Left ventricle myocardium inferior (tissue), 1 donor: ENCODE data around the gene LIPA. TPM values are rescaled to one million over a fixed set of nuclear protein-coding genes. Genes with fewer than 3 reads are reported as not detected.

Experiments
- DNase-seq: peaks from one replicate; pipeline ENCODE4 v3.0.0-alpha.2; 2020
- H3K27ac ChIP-seq: fragments of 200-600 bp; replicated peaks from 2 replicates; pipeline ENCODE4 v1.8.0; 2021
- H3K27me3 ChIP-seq: fragments of 200-600 bp; 2 replicates; pipeline ENCODE4 v1.8.0; 2021; ENCODE audit warnings: low read depth
- H3K36me3 ChIP-seq: fragments of 200-600 bp; 2 replicates; pipeline ENCODE4 v1.8.0; 2021
- H3K4me1 ChIP-seq: fragments of 200-600 bp; 2 replicates; pipeline ENCODE4 v1.8.0; 2021
- H3K4me3 ChIP-seq: fragments of 200-600 bp; 2 replicates; pipeline ENCODE4 v1.8.0; 2021; ENCODE audit warnings: mild to moderate bottlenecking, moderate library complexity
- H3K9me3 ChIP-seq: fragments of 200-600 bp; replicated peaks from 2 replicates; pipeline ENCODE4 v1.8.0; 2021
- intact Hi-C: fragments of 100-400 bp; cut with micrococcal nuclease; formaldehyde crosslinking; loops from one replicate; pipeline ENCODE4 v1.11.0; 2022
- total RNA-seq: library from RNA; stranded (reverse); fragmentation: NEBNext Ultra II Directional; extraction: Animal tissue kit (Norgen Biotek cat#: 25700); gene quantifications from one replicate; pipeline ENCODE4 v1.2.1, GENCODE V29; 2021
- TF ChIP-seq, protein P1 (sequence below): fragments of 200-600 bp; IDR thresholded peaks from 2 replicates; pipeline ENCODE4 v1.8.0; 2021; ENCODE audit warnings: antibody characterized with exemption, mild to moderate bottlenecking, borderline replicate concordance
- donor health status: DM: no; HTN: yes; CAD: no; lungs with severe emphysema.

The LIPA gene
- total RNA-seq, 1 donor from 2014 or later = 12.8 TPM

DNA sequence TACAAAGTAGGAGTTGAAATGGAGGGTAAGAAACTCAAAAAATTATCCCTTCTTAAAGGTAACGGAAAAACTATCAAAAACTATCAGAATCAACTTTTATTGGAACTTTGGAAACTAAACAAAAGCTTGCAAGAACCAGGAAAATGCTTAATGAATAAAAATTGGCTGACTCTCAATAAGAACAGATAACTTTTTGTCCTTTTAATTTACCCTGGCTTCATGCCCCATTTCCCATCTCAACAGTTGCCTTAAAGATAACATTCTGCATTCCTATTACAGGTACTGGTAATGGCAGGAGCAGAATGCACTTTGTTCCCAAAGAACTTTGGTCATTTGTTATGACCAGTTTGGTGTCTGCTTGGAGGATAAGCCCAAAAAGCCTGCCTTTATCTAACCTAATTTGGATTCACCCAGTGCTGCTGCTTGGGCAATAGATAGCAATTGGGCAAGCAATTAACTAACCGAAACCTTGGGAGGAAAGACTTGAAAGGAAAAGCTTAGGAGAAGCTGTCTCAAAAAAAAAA is 62.3 kb downstream of the LIPA start:
- H3K9me3 ChIP-seq = no peaks in the 10 kb centered on the region
- TF ChIP-seq, protein P1, sequence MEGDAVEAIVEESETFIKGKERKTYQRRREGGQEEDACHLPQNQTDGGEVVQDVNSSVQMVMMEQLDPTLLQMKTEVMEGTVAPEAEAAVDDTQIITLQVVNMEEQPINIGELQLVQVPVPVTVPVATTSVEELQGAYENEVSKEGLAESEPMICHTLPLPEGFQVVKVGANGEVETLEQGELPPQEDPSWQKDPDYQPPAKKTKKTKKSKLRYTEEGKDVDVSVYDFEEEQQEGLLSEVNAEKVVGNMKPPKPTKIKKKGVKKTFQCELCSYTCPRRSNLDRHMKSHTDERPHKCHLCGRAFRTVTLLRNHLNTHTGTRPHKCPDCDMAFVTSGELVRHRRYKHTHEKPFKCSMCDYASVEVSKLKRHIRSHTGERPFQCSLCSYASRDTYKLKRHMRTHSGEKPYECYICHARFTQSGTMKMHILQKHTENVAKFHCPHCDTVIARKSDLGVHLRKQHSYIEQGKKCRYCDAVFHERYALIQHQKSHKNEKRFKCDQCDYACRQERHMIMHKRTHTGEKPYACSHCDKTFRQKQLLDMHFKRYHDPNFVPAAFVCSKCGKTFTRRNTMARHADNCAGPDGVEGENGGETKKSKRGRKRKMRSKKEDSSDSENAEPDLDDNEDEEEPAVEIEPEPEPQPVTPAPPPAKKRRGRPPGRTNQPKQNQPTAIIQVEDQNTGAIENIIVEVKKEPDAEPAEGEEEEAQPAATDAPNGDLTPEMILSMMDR = no peak
- no peaks in the 10 kb centered on the region for H3K36me3 ChIP-seq
- no peak overlapping the region for H3K27ac ChIP-seq
- intact Hi-C loops = no loop called here
- peaks cover 6% of the 10 kb centered on the region for H3K4me1 ChIP-seq
- no peak overlapping the region for H3K4me3 ChIP-seq
- DNase-seq = no peak
- no peaks in the 10 kb centered on the region for H3K27me3 ChIP-seq

DNA sequence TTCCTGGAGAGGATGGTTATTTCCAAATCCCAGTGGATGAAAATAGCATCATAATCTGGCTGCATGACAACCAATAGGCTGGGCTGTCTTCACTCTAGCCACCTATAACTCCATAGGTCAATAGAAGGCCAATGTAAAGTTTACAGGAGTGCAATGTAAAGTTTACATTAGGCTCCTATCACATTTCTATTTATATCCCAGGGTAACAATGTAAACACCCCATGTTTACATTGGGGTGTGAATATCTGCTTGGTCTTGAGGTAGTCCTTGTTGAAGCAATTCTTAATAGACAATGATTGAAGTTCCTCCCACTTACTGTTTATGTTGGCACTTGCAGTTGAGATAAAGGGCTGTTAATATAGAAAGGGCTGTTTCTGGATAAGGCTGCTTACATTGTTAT is 65.9 kb downstream of the LIPA start:
- H3K27ac ChIP-seq = no peak overlapping the region
- TF ChIP-seq, protein P1 = no peak
- no peaks in the 10 kb centered on the region for H3K36me3 ChIP-seq
- intact Hi-C loops = no loop called here
- H3K4me1 ChIP-seq = peaks cover 6% of the 10 kb centered on the region
- peaks cover 5% of the 10 kb centered on the region for H3K9me3 ChIP-seq
- no peak for DNase-seq
- H3K4me3 ChIP-seq = no peak overlapping the region
- no peaks in the 10 kb centered on the region for H3K27me3 ChIP-seq

- no peaks in the 10 kb centered on the region for H3K27me3 ChIP-seq
- TF ChIP-seq, protein P1 = no peak
- DNase-seq = no peak
- intact Hi-C loops = no loop called here
- H3K27ac ChIP-seq = no peak overlapping the region
- H3K9me3 ChIP-seq = peaks cover 13% of the 10 kb centered on the region
- H3K4me1 ChIP-seq = peaks cover 6% of the 10 kb centered on the region
- no peak overlapping the region for H3K4me3 ChIP-seq
- H3K36me3 ChIP-seq = no peaks in the 10 kb centered on the region
Observed at GRCh38 chr10:89184638-89185037, 66.9 kb downstream of the LIPA start.

- H3K27ac ChIP-seq = no peak overlapping the region
- DNase-seq = no peak
- H3K27me3 ChIP-seq = no peaks in the 10 kb centered on the region
- peaks cover 6% of the 10 kb centered on the region for H3K4me1 ChIP-seq
- TF ChIP-seq, protein P1 = no peak
- no peak overlapping the region for H3K4me3 ChIP-seq
- intact Hi-C loops = no loop called here
- peaks cover 13% of the 10 kb centered on the region for H3K9me3 ChIP-seq
- no peaks in the 10 kb centered on the region for H3K36me3 ChIP-seq
Observed at GRCh38 chr10:89183571-89183970, 68.0 kb downstream of the LIPA start.

DNA sequence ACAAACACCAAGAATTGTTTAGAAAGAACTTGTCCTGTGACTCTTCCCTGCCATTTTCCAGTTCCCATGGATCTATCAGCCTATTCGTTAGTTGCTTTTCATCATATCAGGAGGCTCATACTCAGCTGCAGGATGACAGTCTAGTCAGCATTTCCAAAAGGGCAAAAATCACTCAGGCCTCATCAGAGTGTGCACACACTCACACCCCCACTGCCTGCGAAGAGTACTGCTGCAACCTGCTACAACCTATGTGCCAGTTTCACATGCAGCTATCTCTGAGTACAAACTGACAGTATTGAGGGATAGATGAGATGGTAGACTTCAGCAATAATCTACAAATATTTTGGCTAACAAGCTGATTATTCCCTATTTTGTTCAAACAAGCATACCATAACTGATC is 68.7 kb downstream of the LIPA start:
- Histone ChIP-seq H3K4me3 (no peak overlapping the region), H3K36me3 (no peaks in the 10 kb centered on the region), H3K9me3 (peaks cover 13% of the 10 kb centered on the region), H3K4me1 (peaks cover 6% of the 10 kb centered on the region), H3K27me3 (no peaks in the 10 kb centered on the region), H3K27ac (no peak overlapping the region)
- intact Hi-C loops = no loop called here
- DNase-seq = no peak
- TF ChIP-seq, protein P1 = no peak

GRCh38 chr10:89175816-89176215 is 75.8 kb downstream of the LIPA start:
- no peaks in the 10 kb centered on the region for H3K27me3 ChIP-seq
- H3K9me3 ChIP-seq = peaks cover 9% of the 10 kb centered on the region
- intact Hi-C loops = no loop called here
- H3K4me3 ChIP-seq = no peak overlapping the region
- no peak for DNase-seq
- no peak overlapping the region for H3K27ac ChIP-seq
- H3K36me3 ChIP-seq = no peaks in the 10 kb centered on the region
- TF ChIP-seq, protein P1 = no peak
- H3K4me1 ChIP-seq = no peaks in the 10 kb centered on the region
